HG02884 (cell line): ENCODE results near the gene SMC4.
"Not testable (repeated sequence)": the region's sequence is repeated elsewhere in the genome, so short reads cannot be mapped to it uniquely, and the experiment has no call there.

ENCODE experiments used
- ATAC-seq: cut with Tn5 transposase; IDR thresholded peaks from one replicate; pipeline ENCODE4 v1.9.1; 2021; ENCODE audit warnings: mild to moderate bottlenecking, moderate library complexity; ENCODE audit not compliant: unreplicated experiment

Gene SMC4

DNA sequence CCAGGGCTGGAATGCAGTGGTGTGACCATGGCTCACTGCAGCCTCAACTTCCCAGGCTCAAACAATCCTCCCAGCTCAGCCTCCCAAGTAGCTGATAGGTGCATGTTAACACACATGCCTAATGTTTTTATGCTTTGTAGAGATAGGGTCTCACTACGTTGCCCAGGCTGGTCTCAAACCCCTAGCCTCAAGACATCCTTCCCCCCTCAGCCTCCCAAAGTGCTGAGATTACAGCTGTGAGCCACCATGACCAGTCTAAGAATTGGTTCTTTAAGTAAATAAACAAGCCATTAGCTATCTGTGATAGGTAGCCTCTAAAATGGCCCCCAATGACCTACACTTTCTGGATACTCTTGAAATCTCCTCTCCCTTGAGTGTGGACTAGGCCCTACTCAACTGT is 46.4 kb downstream of the SMC4 start:
- no peak for ATAC-seq

DNA sequence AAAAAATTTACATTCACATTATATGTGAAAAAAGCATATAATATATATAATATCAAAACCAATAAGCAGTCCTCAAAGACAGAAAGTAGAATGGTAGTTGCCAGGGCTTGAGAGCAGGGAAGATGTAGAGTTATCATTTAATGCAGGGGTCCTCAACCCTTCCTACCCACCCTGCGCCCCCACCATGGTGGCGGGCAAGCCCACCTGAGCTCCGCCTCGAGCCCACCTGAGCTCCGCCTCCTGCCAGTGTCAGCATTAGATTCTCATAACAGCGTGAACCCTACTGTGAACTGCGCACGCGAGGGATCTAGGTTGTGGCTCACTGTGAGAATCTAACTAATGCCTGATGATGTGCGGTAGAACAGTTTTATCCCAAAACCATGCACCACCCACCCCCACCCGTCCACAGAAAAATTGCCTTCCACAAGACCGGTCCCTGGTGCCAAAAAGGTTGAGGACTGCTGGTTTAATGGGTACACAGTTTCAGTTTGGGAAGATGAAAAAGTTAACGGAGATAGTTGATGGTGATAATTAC is 47.1 kb downstream of the SMC4 start:
- ATAC-seq: no peak

DNA sequence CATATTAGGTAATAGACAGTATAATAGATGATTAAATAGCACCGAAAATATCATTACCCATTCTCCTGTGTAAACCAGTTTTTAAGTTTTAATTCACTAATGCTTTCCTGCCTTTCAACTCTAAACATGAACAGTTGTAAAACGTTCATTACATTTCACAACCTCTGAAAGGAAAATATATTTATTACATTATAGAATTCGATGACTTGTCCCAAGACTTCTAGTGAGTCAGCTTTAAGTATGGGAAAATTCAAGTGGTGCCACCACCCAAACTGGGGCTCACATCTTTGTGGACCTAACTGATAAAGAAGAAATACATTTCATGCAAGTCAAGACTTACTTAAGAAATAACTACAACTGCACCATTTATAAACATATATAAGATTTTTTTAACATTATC is 48.1 kb downstream of the SMC4 start:
- no peak for ATAC-seq

DNA sequence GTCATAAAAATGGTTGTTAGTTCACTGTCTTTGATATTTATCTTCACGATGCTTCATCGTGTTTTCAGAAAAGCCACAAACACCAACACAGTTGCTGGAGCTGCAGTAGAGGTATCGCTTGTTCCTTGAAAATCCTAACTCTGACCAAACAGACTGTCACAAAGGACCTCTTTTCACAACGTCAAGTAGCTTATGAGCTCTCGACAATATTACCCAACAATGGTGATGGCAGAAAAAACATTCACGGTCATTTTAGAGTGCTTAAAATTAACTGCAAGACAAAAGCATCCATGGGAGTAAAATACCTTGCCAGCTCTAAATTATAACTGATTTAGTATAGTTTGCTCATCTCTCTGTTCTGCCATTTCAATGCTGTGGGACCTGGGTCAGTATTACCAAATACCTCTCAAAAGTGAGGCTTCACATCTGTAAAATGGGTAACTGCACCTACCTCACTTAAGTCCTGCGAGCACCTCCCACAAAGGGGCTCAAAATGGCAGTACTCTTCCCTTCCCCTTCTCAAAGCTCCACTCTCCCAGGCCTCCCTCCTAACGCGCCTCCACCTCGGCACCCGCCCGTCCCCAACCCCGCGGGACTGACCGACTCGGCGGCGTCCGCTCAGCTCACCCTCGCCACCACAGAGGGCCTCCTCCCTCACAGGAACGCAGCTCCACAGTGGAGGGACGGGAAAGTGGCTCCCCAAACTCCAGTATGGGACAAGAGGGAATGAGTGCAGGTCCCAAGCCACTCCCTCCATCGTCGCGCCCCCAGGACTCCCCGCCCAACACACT is 49.6 kb downstream of the SMC4 start:
- ATAC-seq: peak; percentile 48

DNA sequence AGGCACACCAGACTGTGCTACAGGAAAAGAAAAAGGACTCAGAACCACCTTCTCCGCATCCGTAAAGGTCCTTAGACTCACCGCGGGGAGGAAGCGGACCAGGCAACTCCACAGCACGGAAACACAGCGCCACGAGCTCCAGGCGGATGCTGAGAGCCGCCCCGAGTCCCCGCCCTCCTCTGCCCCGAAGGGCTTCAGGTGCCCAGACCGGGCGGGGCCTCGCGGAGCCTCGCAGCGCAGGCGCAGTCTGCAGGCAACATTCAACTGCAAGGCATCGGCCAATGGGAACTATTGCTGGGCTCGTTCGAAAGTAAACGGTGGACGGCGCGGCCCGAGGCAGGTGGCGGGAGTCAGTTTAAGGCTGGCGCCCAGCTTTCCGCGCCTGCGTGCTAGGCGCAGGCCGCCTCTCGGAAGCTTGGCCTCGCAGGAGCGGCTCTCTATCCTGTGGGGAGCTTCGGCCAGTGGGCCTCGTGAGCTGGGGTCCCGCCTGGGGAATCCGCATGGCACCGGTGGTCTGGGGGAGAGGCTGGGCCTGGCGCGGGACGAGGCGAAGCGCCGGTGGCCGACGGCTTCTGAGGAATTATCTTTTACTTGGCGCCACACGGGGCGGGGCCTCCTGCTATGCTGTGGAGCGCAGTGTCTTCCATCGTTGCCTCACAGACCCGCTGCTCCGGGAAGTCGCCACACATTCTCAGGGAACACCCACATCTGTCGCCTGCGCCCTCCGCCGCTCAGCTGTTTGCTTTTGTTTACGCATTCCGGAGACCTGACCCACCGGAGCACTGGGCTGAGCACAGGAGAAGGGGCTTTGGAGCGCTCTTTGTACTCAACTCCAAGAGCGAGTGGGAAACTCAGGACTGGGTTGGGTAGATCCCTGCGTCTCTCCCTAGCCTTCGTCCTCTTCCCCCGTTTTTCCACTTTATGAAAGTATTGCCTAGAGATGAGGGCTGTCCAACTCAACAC is 50.5 kb downstream of the SMC4 start, which contains the start of gene TRIM59:
Gene TRIM59, minus strand, starts transcription at position 151 of the 963 bp plus-strand sequence. CDS start 10,603 bp downstream, outside the sequence.
- peak; percentile 93 for ATAC-seq

DNA sequence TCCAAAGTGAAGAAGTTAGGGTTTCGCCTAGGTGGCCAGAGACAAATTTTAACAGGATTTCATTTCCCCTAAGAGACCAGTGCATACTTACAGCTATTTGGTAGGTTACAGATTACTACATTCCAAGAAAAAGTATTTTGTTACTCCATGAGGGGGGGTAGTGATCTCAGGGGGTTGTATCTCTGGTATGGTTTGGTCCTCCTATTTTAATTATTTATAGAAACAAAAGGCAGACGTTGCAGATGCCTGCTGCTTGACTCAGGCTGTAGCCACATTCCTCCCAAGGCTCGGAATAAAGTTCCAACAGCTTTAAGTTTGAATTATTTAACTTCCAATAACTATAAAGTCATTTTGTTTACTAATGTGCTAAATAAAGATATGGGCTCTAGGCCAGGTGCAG is 51.4 kb downstream of the SMC4 start:
- ATAC-seq: no peak

DNA sequence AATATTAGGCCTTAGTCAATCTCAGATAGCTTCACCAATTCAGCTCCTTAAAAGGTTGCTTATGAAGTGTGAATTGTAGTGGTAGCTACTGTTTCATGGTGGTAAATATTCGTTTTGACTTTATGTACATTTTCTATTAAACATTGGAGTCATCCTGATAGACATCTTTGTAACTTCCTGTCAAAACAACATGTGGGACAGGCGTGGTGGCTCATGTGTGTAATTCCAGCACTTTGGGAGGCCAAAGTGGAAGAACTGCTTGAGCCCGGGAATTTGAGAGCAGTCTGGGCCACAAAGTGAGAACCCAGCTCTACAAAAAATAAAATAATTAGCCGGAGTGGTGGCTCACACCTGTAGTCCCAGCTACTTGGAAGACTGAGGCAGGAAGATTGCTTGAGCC is 52.2 kb downstream of the SMC4 start:
- no peak for ATAC-seq

DNA sequence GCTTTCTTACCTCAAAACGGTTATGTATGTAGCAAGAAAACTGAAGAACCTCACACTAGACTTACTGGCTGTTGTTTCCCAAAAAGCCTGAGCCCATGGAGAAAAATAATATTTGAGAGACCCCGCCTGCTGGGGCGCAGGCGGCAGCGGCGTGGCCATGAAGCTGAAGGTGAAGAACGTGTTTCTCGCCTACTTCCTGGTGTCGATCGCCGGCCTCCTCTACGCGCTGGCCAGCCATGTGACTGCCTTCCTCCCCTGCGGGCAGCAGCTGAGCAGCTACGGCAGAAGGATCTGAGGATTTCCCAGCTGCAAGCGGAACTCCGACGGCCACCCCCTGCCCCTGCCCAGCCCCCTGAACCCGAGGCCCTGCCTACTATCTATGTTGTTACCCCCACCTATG is 52.8 kb downstream of the SMC4 start:
- not testable (repeated sequence) for ATAC-seq

DNA sequence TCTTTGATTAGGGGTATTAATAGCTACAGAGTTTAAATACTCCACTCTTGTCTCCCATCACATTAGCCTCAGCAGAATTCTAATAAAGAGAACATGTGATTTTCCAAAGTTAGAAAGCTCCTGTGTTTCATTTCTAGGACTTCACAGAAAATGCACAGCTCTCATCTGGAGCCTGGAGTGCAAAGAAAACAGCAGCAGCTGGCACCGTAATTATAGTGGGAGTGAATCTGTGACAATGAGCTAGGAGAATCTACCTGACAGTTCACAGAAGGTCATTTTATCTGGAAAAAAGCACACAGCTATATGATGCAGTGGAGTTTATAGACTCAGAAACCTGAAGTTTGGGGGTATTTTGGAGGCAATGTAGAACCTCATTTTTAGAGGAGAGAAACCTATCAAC is 55.5 kb downstream of the SMC4 start:
- no peak for ATAC-seq

DNA sequence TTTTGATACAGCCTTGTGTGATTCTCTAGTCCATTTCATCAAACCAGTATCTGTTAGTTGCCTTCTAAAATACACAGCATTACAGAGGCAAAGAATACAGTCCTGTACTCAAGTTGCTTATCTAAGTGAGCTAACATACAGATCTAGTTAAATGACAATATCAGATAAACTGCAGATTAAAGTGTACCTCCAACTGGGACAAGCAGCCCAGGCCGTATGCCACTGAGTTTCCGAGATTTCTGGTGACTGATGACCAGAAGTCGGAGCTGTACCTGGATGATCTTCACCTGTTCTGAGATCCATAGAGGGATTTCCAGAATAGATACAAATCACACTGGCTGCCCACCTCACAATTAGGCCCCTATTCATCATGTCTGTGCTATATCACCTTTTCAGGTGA is 56.4 kb downstream of the SMC4 start:
- ATAC-seq: no peak

DNA sequence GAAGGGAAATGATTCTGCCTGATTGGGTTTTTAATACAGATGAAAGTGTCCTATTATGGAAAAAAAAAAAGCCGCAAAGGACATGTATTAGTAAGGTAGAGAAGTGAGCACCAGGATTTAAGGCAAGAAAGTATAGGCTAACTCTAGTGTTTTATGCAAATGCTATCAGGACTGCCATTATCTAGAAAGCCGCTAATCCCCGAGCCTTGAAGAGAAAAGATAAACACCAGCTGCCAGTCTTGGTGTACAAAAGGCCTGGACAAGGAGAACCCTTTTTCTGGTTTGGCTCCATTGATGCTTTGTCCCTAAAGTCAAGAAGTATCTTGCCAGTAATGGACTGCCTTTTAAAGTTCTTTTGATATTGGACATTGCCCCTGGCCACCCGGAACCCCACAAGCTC is 58.7 kb downstream of the SMC4 start:
- ATAC-seq: no peak

DNA sequence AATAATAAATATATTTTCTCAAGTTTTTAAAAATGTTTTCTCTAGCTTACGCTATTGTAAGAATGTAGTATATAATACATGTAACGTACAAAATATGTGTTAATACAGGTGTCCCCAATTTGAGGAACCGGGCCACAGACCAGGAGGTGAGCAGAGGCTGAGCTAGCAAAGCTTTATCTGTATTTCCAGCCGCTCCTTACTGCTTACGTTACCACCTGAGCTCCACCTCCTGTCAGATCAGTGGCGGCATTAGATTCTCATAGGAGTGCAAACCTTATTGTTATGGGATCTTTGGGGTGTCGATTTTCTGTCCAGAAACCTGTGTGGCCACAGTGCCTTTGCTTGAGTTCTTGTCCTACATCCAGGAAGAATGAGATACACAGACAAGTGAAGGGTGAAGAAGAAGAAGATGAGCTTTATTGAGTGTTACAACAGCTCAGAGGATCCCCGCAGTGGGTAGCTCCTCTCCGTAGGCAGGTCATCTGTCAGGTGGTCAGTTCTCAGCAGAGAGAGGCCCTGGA is 60.1 kb downstream of the SMC4 start:
- no peak for ATAC-seq

DNA sequence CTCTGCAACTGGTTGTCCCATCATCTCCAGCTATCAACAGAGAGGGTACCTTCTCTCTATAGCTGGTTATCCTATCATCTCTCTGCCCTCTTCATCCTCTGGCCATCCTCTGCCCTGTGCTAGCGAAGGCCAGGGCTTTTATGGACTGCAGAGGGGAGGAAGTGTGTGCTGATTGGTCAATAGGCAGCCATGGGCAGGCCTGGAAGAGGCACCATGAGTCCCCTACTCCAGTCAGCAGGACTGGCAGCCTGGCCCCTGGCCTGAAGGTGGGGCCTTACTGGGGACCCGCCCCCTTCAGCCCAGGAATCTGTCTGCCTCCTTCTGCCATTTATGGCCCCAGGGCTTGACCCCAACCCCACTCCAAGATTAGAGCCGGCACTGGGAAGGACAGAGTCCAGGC is 60.6 kb downstream of the SMC4 start:
- ATAC-seq: no peak

DNA sequence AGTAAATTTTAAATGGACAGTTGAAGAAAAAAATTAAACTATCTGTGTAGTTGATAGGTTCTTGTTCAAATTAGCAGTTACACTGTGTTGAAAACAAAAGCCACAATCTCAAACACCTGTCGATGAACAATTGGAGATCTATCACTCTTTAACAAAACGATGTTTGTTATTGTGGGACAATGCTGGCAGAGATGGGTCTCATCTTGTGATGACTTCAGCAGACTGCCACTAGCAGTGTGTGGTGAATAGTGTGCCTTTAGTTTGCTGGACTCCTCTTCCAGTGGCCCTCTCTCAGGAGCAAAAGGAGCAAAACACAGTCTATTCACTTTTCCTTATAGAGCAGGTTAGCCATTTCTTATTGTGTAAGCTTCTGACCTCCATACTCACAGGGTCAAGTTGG is 64.9 kb downstream of the SMC4 start:
- no peak for ATAC-seq

DNA sequence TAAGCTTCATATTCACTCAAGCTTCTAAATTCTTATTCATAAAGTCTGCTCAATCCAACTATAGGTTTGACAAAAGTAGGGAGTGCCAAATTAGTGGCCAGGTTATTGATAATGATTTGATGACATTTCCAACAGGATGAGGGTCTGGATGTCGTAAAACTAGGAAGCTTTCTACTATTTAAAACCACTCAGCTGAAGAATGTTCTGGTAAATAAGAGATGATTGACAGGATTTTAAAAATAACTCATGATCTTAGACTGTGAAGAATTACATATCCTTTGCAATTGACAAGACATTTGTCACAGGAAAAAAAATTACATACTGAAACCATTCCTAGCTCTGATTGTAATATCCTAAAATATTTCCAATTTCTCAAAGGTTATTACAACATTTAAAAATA is 65.5 kb downstream of the SMC4 start:
- no peak for ATAC-seq

DNA sequence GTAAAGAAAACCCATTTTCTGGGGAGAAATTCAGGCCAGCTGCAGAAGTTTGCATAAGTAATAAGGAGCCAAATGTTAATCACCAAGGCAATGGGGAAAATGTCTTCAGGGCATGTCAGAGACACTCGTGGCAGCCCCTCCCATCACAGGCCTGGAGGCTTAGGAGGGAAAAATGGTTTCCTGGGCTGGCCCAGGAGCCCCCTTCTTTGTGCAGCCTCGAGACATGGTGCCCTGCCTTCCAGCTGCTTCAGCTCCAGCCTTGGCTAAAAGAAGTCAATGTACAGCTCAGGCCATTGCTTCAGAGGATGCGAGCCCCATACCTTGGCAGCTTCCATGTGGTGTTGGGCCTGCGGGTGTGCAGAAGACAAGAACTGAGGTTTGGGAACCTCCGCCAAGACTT is 70.7 kb downstream of the SMC4 start:
- no peak for ATAC-seq

DNA sequence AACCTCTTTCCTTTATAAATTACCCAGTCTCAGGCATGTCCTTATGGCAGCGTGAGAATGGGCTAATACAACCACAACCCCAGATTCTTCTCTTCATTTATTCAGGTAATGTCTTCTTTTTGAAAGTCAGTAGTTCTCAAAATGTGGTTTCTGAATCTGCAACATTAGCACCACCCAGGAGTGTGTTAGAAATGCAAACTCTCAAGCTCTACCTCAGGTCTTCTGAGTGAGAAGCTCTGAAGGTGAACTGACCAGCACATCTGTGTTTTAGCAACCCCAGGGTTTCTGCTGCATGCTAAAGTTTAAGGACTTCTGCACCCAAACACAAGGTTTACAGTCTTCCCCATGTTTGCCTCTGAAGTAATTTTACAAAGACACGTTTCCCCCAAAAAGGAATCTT is 72.4 kb downstream of the SMC4 start:
- ATAC-seq: no peak

DNA sequence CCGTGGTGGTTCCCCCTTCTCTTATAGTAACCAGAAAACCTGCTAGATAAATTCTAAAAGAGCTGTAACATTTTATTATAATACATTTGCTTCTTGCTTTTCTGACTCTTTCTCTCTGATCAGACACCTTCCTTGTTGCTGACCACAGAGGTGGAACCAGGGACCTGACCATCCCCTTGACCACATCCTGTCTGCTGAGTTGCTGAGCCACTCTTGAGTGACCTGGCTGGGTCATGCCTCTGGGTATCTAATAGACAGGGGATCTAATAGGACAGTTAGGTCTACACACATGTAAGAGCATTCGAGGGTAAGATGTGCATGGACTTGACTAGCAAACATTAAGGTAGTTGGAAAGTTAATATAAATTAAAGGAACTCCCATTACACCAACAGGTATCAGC is 72.9 kb downstream of the SMC4 start:
- ATAC-seq: no peak

DNA sequence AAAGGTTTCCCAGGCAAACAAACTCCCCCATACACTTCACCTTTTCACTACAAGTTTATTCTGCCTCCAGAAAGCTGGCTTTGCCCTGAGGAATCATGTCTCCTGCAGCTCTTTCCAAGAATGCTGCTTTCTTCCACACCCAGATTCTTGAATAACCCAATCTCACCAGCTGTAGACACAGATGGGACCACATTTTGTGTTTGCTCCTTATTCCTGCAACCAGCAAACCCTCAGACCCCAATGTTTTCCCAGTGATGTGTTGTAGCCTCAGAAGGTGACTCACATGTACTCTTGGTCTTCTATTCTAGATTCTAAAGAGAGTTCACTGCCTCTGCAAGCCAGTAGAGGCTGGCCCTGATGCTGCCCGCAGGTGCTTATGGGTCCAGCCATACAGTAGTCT is 73.8 kb downstream of the SMC4 start:
- no peak for ATAC-seq

DNA sequence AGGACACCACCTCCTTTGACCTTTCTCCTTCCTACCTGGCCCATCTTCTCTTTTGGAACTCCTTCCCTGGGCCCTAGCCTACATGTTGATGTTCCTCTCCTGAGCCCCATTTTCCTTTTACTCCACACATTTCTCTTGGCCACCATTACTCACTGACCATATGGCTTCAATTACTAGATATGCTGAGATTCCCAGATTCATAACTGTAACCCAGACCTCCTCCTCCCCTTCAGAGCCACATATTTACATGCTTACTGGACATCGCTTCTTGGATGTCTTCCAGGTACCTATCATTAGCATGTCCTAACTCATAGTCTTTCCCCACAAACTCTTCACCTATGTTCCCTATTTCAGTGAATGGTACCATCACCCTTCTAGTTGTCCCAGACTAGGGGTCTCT is 74.5 kb downstream of the SMC4 start:
- no peak for ATAC-seq

DNA sequence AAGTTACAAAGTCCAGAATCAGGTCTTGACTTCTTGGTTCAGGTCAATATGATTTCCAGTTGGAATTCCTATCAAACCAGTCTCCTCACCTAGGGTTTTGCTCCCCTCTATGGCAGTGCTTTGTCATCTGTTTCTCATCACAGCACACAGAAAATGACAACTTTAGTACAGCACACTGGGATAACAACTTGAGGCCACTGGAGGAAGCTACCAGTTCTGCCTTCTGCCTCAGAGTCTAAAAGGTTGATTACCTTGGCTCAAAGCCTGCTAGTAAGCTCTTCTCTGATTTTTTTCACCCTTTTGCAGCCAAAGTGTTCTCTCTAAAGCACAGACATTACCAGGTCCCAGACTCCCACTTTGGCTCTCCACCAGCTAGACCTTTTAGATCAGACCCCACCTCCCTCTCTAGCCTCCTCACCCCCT is 75.0 kb downstream of the SMC4 start:
- no peak for ATAC-seq
